ENCODE measurements around the gene LRTM2. TPM values are rescaled to one million over a fixed set of nuclear protein-coding genes. Genes with fewer than 3 reads are reported as not detected.
A peak's percentile ranks its signal among the peaks of the same experiment; 100 is the strongest.

The LRTM2 gene
- total and polyA plus RNA-seq, 2 experiments from 2014 or later = not detected

- H3K36me3 ChIP-seq (replicated peaks; ENCODE audit: insufficient read depth, low read depth) = no peaks in the 10 kb centered on the region
- peak overlapping the region; percentile 80 for H3K4me2 ChIP-seq
- TF ChIP-seq EZH2 (IDR thresholded peaks at IDR 0.05; ENCODE audit: borderline replicate concordance) (no peak), CTCF (IDR thresholded peaks at IDR 0.05; ENCODE audit: poor library complexity) (no peak), EZH2phosphoT487 (IDR thresholded peaks at IDR 0.05; ENCODE audit: low read depth, severe bottlenecking, unreplicated experiment) (no peak)
- H3K27me3 ChIP-seq = no peaks in the 10 kb centered on the region
- H2AFZ ChIP-seq = peak overlapping the region; percentile 56
- H3K27ac ChIP-seq = no peak overlapping the region
- no peak for DNase-seq (ENCODE audit: low spot score)
- no peaks in the 10 kb centered on the region for H3K9me3 ChIP-seq (ENCODE audit: low read depth)
- 66% methylated on average over 64 of the region's 71 CpGs for WGBS (ENCODE audit: low lambda C conversion rate, missing lambda C conversion rate)
- no peak overlapping the region for H3K4me3 ChIP-seq
- peaks cover 4% of the 10 kb centered on the region for H3K4me1 ChIP-seq (ENCODE audit: insufficient read depth)
- H3K9me2 ChIP-seq (replicated peaks; ENCODE audit: insufficient read depth) = no peaks in the 10 kb centered on the region
- no peaks in the 10 kb centered on the region for H3K79me2 ChIP-seq
- H4K20me1 ChIP-seq (ENCODE audit: insufficient read depth, poor library complexity, severe bottlenecking) = no peaks in the 10 kb centered on the region
Measured at GRCh38 chr12:1797011-1797901, 23.1 kb upstream of the LRTM2 start.

GRCh38 chr12:1797991-1798640 is 22.2 kb upstream of the LRTM2 start:
- Histone ChIP-seq H3K27me3 (no peaks in the 10 kb centered on the region), H3K79me2 (no peaks in the 10 kb centered on the region), H4K20me1 (ENCODE audit: insufficient read depth, poor library complexity, severe bottlenecking) (no peaks in the 10 kb centered on the region), H3K9me2 (replicated peaks; ENCODE audit: insufficient read depth) (no peaks in the 10 kb centered on the region), H2AFZ (no peak overlapping the region), H3K4me3 (no peak overlapping the region), H3K27ac (no peak overlapping the region), H3K4me2 (no peak overlapping the region), H3K4me1 (ENCODE audit: insufficient read depth) (peaks cover 4% of the 10 kb centered on the region), H3K9me3 (ENCODE audit: low read depth) (no peaks in the 10 kb centered on the region), H3K36me3 (replicated peaks; ENCODE audit: insufficient read depth, low read depth) (no peaks in the 10 kb centered on the region)
- TF ChIP-seq EZH2phosphoT487 (IDR thresholded peaks at IDR 0.05; ENCODE audit: low read depth, severe bottlenecking, unreplicated experiment) = no peak
- TF ChIP-seq CTCF (IDR thresholded peaks at IDR 0.05; ENCODE audit: poor library complexity) = no peak
- TF ChIP-seq EZH2 (IDR thresholded peaks at IDR 0.05; ENCODE audit: borderline replicate concordance) = no peak
- DNase-seq (ENCODE audit: low spot score) = no peak
- WGBS (ENCODE audit: low lambda C conversion rate, missing lambda C conversion rate) = 90% methylated on average over 22 of the region's 22 CpGs

GRCh38 chr12:1798641-1799020 is 21.7 kb upstream of the LRTM2 start:
- Histone ChIP-seq H3K9me2 (replicated peaks; ENCODE audit: insufficient read depth) (no peaks in the 10 kb centered on the region), H3K4me3 (no peak overlapping the region), H4K20me1 (ENCODE audit: insufficient read depth, poor library complexity, severe bottlenecking) (no peaks in the 10 kb centered on the region), H3K79me2 (no peaks in the 10 kb centered on the region), H3K4me1 (ENCODE audit: insufficient read depth) (peaks cover 4% of the 10 kb centered on the region), H3K9me3 (ENCODE audit: low read depth) (no peaks in the 10 kb centered on the region), H3K4me2 (no peak overlapping the region), H3K27ac (no peak overlapping the region), H2AFZ (no peak overlapping the region), H3K27me3 (no peaks in the 10 kb centered on the region), H3K36me3 (replicated peaks; ENCODE audit: insufficient read depth, low read depth) (no peaks in the 10 kb centered on the region)
- 91% methylated on average over 6 of the region's 6 CpGs for WGBS (ENCODE audit: low lambda C conversion rate, missing lambda C conversion rate)
- no peak for TF ChIP-seq EZH2phosphoT487 (IDR thresholded peaks at IDR 0.05; ENCODE audit: low read depth, severe bottlenecking, unreplicated experiment)
- TF ChIP-seq CTCF (IDR thresholded peaks at IDR 0.05; ENCODE audit: poor library complexity) = no peak
- no peak for TF ChIP-seq EZH2 (IDR thresholded peaks at IDR 0.05; ENCODE audit: borderline replicate concordance)
- no peak for DNase-seq (ENCODE audit: low spot score)
